GM21515 (cell line): Measurements from ENCODE around the gene SHISA9.

ENCODE experiments used
- ATAC-seq: cut with Tn5 transposase; IDR thresholded peaks from one replicate; pipeline ENCODE4 v1.9.1; 2021; ENCODE audit not compliant: unreplicated experiment

Gene SHISA9

GRCh38 chr16:13109171-13109570 lies 207.8 kb downstream of the SHISA9 start:
- ATAC-seq: no peak

GRCh38 chr16:13110124-13110796 lies 208.9 kb downstream of the SHISA9 start:
- no peak for ATAC-seq

- no peak for ATAC-seq
Measured at GRCh38 chr16:13111747-13112146, 210.3 kb downstream of the SHISA9 start.

GRCh38 chr16:13113741-13114140 lies 212.3 kb downstream of the SHISA9 start:
- no peak for ATAC-seq

GRCh38 chr16:13118091-13118490 lies 216.7 kb downstream of the SHISA9 start:
- ATAC-seq: no peak

- no peak for ATAC-seq
Measured at GRCh38 chr16:13120091-13120490, 218.7 kb downstream of the SHISA9 start.

- ATAC-seq: no peak
Measured at GRCh38 chr16:13120557-13120956, 219.2 kb downstream of the SHISA9 start.

GRCh38 chr16:13123991-13124390 lies 222.6 kb downstream of the SHISA9 start:
- ATAC-seq: no peak

- no peak for ATAC-seq
Measured at GRCh38 chr16:13127144-13127543, 225.7 kb downstream of the SHISA9 start.

GRCh38 chr16:13130586-13130985 lies 229.2 kb downstream of the SHISA9 start:
- no peak for ATAC-seq

- no peak for ATAC-seq
Measured at GRCh38 chr16:13134836-13135235, 233.4 kb downstream of the SHISA9 start.

GRCh38 chr16:13136901-13137300 lies 235.5 kb downstream of the SHISA9 start:
- ATAC-seq: no peak

- ATAC-seq: no peak
Measured at GRCh38 chr16:13138528-13138927, 237.1 kb downstream of the SHISA9 start.

- ATAC-seq: no peak
Measured at GRCh38 chr16:13139661-13140241, 238.4 kb downstream of the SHISA9 start.

- no peak for ATAC-seq
Measured at GRCh38 chr16:13143551-13143950, 242.2 kb downstream of the SHISA9 start.

- ATAC-seq: no peak
Measured at GRCh38 chr16:13146829-13147228, 245.4 kb downstream of the SHISA9 start.

- no peak for ATAC-seq
Measured at GRCh38 chr16:13148294-13148693, 246.9 kb downstream of the SHISA9 start.

- ATAC-seq: no peak
Measured at GRCh38 chr16:13148836-13149235, 247.4 kb downstream of the SHISA9 start.

- no peak for ATAC-seq
Measured at GRCh38 chr16:13150181-13150885, 248.9 kb downstream of the SHISA9 start.

GRCh38 chr16:13153696-13154095 lies 252.3 kb downstream of the SHISA9 start:
- no peak for ATAC-seq

- no peak for ATAC-seq
Measured at GRCh38 chr16:13154799-13155198, 253.4 kb downstream of the SHISA9 start.

GRCh38 chr16:13155377-13155776 lies 254.0 kb downstream of the SHISA9 start:
- no peak for ATAC-seq
